ENCODE results near the gene NDUFS2.
"Not testable (repeated sequence)": the region's sequence is repeated elsewhere in the genome, so short reads cannot be mapped to it uniquely, and the experiment has no call there.

The NDUFS2 gene

GRCh38 chr1:161244888-161245287 is 42.7 kb downstream of the NDUFS2 start:
- no peak for DNase-seq

GRCh38 chr1:161250100-161250499 is 47.9 kb downstream of the NDUFS2 start:
- H3K36me3 ChIP-seq; H3K4me3 ChIP-seq (ENCODE audit: low read depth, low read length); DNase-seq; H3K27ac ChIP-seq: not testable (repeated sequence)
- H3K9me3 ChIP-seq (ENCODE audit: severe bottlenecking) = peaks cover 24% of the 10 kb centered on the region
- H3K27me3 ChIP-seq (ENCODE audit: insufficient read depth, low read depth, severe bottlenecking) = peaks cover 90% of the 10 kb centered on the region

More at GRCh38 chr1:161244888-161245287, 42.7 kb downstream of the NDUFS2 start:
- peaks cover 11% of the 10 kb centered on the region for H3K9me3 ChIP-seq (ENCODE audit: severe bottlenecking)
- H3K4me3 ChIP-seq (ENCODE audit: low read depth, low read length) = no peak overlapping the region
- H3K36me3 ChIP-seq = no peaks in the 10 kb centered on the region
- peaks cover 77% of the 10 kb centered on the region for H3K27me3 ChIP-seq (ENCODE audit: insufficient read depth, low read depth, severe bottlenecking)
- TF ChIP-seq CTCF (IDR thresholded peaks at IDR 0.05; ENCODE audit: low read depth, low read length) = no peak
- no peak overlapping the region for H3K27ac ChIP-seq

GRCh38 chr1:161250829-161251228 is 48.7 kb downstream of the NDUFS2 start:
- H3K9me3 ChIP-seq (ENCODE audit: severe bottlenecking) = peaks cover 30% of the 10 kb centered on the region
- no peak overlapping the region for H3K27ac ChIP-seq
- no peak overlapping the region for H3K4me3 ChIP-seq (ENCODE audit: low read depth, low read length)
- no peaks in the 10 kb centered on the region for H3K36me3 ChIP-seq
- no peak for DNase-seq
- H3K27me3 ChIP-seq (ENCODE audit: insufficient read depth, low read depth, severe bottlenecking) = peaks cover 91% of the 10 kb centered on the region
- TF ChIP-seq CTCF (IDR thresholded peaks at IDR 0.05; ENCODE audit: low read depth, low read length) = no peak

GRCh38 chr1:161251579-161251978 is 49.4 kb downstream of the NDUFS2 start:
- H3K9me3 ChIP-seq (ENCODE audit: severe bottlenecking) = peaks cover 38% of the 10 kb centered on the region
- H3K27me3 ChIP-seq (ENCODE audit: insufficient read depth, low read depth, severe bottlenecking) = peaks cover 90% of the 10 kb centered on the region
- no peak overlapping the region for H3K27ac ChIP-seq
- no peak for TF ChIP-seq CTCF (IDR thresholded peaks at IDR 0.05; ENCODE audit: low read depth, low read length)
- H3K36me3 ChIP-seq = no peaks in the 10 kb centered on the region
- H3K4me3 ChIP-seq (ENCODE audit: low read depth, low read length) = no peak overlapping the region
- no peak for DNase-seq

GRCh38 chr1:161255302-161255701 is 53.1 kb downstream of the NDUFS2 start:
- not testable (repeated sequence) for H3K4me3 ChIP-seq (ENCODE audit: low read depth, low read length); H3K36me3 ChIP-seq; H3K27ac ChIP-seq; DNase-seq
- H3K27me3 ChIP-seq (ENCODE audit: insufficient read depth, low read depth, severe bottlenecking) = peaks cover 95% of the 10 kb centered on the region
- peaks cover 41% of the 10 kb centered on the region for H3K9me3 ChIP-seq (ENCODE audit: severe bottlenecking)

GRCh38 chr1:161255955-161256520 is 53.9 kb downstream of the NDUFS2 start:
- not testable (repeated sequence) for H3K4me3 ChIP-seq (ENCODE audit: low read depth, low read length); H3K36me3 ChIP-seq; DNase-seq; H3K27ac ChIP-seq
- Histone ChIP-seq H3K9me3 (ENCODE audit: severe bottlenecking) (peaks cover 37% of the 10 kb centered on the region), H3K27me3 (ENCODE audit: insufficient read depth, low read depth, severe bottlenecking) (peaks cover 95% of the 10 kb centered on the region)

GRCh38 chr1:161257109-161257508 is 54.9 kb downstream of the NDUFS2 start:
- H3K36me3 ChIP-seq; H3K27ac ChIP-seq; DNase-seq; H3K4me3 ChIP-seq (ENCODE audit: low read depth, low read length): not testable (repeated sequence)
- peaks cover 36% of the 10 kb centered on the region for H3K9me3 ChIP-seq (ENCODE audit: severe bottlenecking)
- peaks cover 95% of the 10 kb centered on the region for H3K27me3 ChIP-seq (ENCODE audit: insufficient read depth, low read depth, severe bottlenecking)
